ENCODE measurements around the gene ZC3H7B.

- TF ChIP-seq EZH2 (IDR thresholded peaks at IDR 0.05) (no peak), CTCF (IDR thresholded peaks at IDR 0.05) (no peak), EZH2phosphoT487 (IDR thresholded peaks at IDR 0.05) (no peak)
Measured at GRCh38 chr22:41408665-41409064, 107.3 kb downstream of the ZC3H7B start.

Data from neural progenitor cell (in vitro differentiated cells).